HG02678 (cell line): ENCODE measurements around the gene SCYGR7.
"Not testable (repeated sequence)": the region's sequence is repeated elsewhere in the genome, so short reads cannot be mapped to it uniquely, and the experiment has no call there.

Experiments
- ATAC-seq: cut with Tn5 transposase; IDR thresholded peaks from one replicate; pipeline ENCODE4 v1.9.1; 2021; ENCODE audit warnings: mild to moderate bottlenecking, moderate library complexity; ENCODE audit not compliant: unreplicated experiment

The SCYGR7 gene

GRCh38 chr2:227756261-227756660 lies 28.1 kb downstream of the SCYGR7 start:
- not testable (repeated sequence) for ATAC-seq

- ATAC-seq, result no peak
Observed at GRCh38 chr2:227759411-227760118, 31.4 kb downstream of the SCYGR7 start.

DNA sequence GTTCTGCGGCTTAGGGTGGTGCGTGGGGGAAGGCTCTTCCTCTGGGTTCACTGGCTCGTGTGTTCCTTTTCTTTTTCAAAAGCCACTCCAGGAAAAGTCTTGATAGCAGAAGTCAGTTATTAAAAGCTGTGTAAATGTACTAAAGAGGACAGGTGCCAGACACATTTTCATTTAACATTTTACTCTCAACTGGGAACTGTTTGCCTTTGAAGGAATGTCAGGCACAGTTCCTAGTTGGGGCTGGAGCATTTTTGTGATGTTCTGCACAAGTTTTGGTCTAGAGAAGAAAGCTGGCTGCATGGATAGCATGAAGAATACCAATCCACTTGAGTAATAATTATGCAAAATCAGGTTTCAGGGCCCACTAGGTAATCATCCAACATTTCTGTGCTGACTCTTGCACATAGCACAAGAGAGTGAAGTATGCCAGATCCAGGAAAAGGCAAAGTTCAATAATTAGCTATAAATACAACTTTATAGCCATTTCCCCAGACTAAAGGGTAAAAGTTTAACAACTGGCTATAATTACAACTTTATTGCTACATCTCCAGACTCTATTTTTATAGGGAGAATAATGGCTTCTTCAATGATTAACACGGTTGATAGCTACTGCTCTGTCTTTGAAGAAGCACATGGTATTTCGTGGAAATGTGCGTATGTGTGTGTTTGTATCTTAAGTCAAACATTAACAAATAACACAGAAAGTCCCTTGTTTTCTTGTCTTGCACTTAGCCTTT lies 33.8 kb downstream of the SCYGR7 start:
- no peak for ATAC-seq

DNA sequence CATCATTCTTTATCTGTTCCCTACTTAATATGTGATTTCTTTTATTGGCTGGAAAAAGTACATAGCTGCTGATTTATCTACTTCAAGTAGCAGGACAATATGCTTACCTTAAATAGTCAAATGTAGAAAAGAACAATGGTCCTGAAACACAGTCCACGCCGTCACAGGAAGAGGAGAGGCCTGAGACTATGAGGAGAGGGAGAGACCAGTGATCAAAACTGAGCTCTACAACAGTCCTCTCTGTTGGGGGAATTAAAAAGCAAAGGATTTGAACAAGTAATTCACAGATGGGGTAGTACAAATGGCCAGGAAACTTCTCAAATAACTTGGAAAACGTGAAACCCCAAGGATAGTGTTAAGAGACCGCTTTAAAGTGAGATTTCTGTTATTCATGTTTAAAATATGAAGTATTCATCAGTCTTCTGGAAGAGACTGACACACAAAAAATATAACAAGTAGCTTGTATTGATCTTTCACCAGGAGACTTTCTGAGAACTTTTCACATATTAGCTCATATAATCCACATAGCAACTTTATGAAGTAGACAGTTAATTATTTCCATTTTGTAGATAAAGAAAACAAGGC lies 37.7 kb downstream of the SCYGR7 start:
- peak; percentile 10 for ATAC-seq

DNA sequence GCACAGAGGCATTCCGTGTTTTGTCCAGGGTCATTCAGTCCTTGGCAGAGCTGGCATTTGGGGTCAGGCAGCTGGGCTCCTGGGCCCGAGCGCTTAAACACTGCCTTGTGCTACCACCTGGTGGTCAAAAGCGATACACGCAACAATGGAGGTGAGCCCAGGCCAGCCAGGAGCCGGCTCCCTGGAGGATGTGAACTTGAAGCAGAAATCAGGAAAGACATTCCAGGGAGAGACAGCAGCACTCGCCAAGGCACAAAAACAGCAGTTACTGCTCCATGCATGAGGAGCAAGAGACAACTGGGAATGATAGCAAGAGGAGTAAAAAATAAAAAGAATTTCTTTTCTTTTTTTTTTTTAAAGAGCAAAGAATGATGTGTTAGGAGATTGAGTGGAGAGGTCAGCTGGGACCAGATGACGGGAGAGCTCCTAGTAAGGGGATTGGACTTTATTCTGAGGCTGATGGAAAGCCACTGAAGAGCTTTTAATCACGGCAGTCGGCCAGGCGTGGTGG lies 38.3 kb downstream of the SCYGR7 start:
- peak; percentile 100 for ATAC-seq

DNA sequence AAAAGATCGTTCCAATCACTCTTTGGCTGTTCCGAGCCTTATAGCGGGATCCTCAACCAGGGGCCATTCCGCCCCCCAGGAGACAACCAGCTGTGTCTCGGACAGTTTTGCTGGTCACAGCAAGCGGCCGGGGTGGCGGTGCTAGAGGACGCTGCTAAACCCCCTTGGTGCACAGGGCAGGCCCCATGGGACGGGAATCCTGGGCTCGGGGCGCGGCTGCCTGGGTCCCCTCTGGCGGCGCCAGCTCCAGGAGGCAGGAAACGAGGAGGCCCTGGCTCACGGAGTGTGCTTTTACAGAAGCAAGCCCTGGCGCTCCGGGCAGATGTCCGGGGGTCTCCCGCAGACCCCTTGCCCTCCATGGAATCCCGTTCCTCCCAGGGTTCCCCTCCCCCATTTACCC lies 39.7 kb downstream of the SCYGR7 start:
- no peak for ATAC-seq

DNA sequence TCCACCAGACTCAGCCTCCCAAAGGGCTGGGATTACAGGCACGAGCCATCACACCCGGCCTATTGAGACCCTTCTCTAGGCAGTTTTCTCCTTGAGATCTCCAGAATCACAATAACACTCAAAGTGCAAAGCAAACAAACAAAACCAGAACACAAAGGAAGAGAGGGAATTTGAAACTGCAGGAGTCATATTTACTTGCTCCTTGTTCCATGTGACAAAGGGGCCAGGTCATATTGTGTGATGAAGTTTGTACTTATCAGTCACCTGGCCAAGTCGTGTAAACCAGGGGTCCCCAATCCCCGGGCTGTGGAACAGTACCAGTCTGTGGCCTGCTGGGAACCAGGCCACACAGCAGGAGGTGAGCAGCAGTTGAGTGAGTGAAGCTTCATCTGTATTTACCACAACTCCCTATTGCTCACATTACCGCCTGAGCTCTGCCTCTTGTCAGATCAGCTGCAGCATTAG lies 44.1 kb downstream of the SCYGR7 start:
- no peak for ATAC-seq

GRCh38 chr2:227772932-227773331 lies 44.8 kb downstream of the SCYGR7 start:
- no peak for ATAC-seq

- ATAC-seq, result no peak
Observed at GRCh38 chr2:227774011-227774624, 46.0 kb downstream of the SCYGR7 start.

- ATAC-seq, result no peak
Observed at GRCh38 chr2:227774895-227775842, 47.0 kb downstream of the SCYGR7 start.
